OCI-LY3 (cell line): ENCODE data around the gene CRY1.

Experiments used
- H2AFZ ChIP-seq: fragments of 200-600, 300-600 bp; shearing (Covaris generic); 2 replicates; pipeline ENCODE4 v1.6.0; 2014; ENCODE audit warnings: antibody characterized with exemption, low read depth, low read length
- H3K27ac ChIP-seq: fragments of 200-600, 300-600 bp; sonication (generic); 2 replicates; pipeline ENCODE4 v1.5.1; 2014; ENCODE audit warnings: mild to moderate bottlenecking, low read length, moderate library complexity, mixed read lengths
- H3K27me3 ChIP-seq: fragments of 200-600, 300-600 bp; sonication (generic); 2 replicates; pipeline ENCODE4 v1.6.1; 2014; ENCODE audit warnings: low read depth, low read length, mixed read lengths
- H3K36me3 ChIP-seq: fragments of 200-600, 300-600 bp; sonication (generic); replicated peaks from 2 replicates; pipeline ENCODE3; 2014; ENCODE audit warnings: low read depth, low read length, mixed read lengths
- H3K4me1 ChIP-seq: fragments of 300-600, 200-600 bp; sonication (generic); 2 replicates; pipeline ENCODE4 v1.6.1; 2014; ENCODE audit warnings: low read length, mixed read lengths
- H3K4me2 ChIP-seq: fragments of 200-600, 300-600 bp; sonication (generic); 2 replicates; pipeline ENCODE4 v1.6.1; 2014; ENCODE audit warnings: low read length, mixed read lengths
- H3K4me3 ChIP-seq: fragments of 300-600, 200-600 bp; sonication (generic); 2 replicates; pipeline ENCODE4 v1.5.1; 2014; ENCODE audit warnings: antibody characterized with exemption, mild to moderate bottlenecking, low read length, moderate library complexity
- H3K79me2 ChIP-seq: fragments of 300-600, 200-600 bp; shearing (Covaris generic); 2 replicates; pipeline ENCODE4 v1.6.1; 2014; ENCODE audit warnings: mild to moderate bottlenecking, low read length, mixed read lengths
- H3K9ac ChIP-seq: fragments of 300-600, 200-600 bp; shearing (Covaris generic); 2 replicates; pipeline ENCODE4 v1.6.0; 2014; ENCODE audit warnings: mild to moderate bottlenecking, low read length, moderate library complexity
- H3K9me3 ChIP-seq: fragments of 200-600, 300-600 bp; shearing (Covaris generic); 2 replicates; pipeline ENCODE4 v1.6.1; 2014; ENCODE audit warnings: low read length, mixed read lengths; ENCODE audit not compliant: insufficient read depth
- H4K20me1 ChIP-seq: fragments of 200-600, 300-600 bp; sonication (generic); 2 replicates; pipeline ENCODE4 v1.6.1; 2016; ENCODE audit warnings: low read length, mixed read lengths; ENCODE audit not compliant: insufficient read depth
- EZH2phosphoT487 ChIP-seq: fragments of 200-600 bp; shearing (Covaris generic); IDR thresholded peaks from 2 replicates; pipeline ENCODE4 v1.6.1; 2018; ENCODE audit warnings: antibody characterized with exemption, mixed run types, low read depth
- TF ChIP-seq, protein P1 (sequence below): fragments of 200-600, 300-600 bp; sonication (generic); IDR thresholded peaks from 2 replicates; pipeline ENCODE4 v1.5.1; 2014; ENCODE audit warnings: antibody characterized with exemption, low read length, low read depth

Gene CRY1

DNA sequence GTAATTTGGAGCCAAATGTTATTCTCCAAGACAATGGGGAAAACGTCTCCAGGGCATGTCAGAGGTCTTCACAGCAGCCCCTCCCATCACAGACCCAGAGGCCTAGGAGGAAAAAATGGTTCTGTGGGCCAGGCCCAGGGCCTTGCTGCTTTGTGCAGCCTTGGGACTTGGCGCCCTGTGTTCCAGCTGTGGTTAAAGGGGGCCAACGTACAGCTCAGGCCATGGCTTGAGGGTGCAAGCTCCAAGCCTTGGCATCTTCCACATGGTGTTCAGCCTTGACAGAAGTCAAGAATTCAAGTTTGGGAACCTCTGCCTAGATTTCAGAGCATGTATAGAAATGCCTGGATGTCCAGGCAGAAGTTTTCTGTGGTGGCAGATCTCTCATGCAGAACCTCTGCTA is 3.2 kb upstream of the CRY1 start:
- Histone ChIP-seq H4K20me1 (no peaks in the 10 kb centered on the region), H3K4me2 (no peak overlapping the region), H3K27me3 (no peaks in the 10 kb centered on the region), H3K27ac (no peak overlapping the region), H3K79me2 (no peaks in the 10 kb centered on the region), H3K9ac (no peak overlapping the region), H2AFZ (no peak overlapping the region), H3K4me3 (no peak overlapping the region), H3K4me1 (no peaks in the 10 kb centered on the region), H3K36me3 (no peaks in the 10 kb centered on the region), H3K9me3 (no peaks in the 10 kb centered on the region)
- TF ChIP-seq EZH2phosphoT487 = no peak
- TF ChIP-seq, protein P1, sequence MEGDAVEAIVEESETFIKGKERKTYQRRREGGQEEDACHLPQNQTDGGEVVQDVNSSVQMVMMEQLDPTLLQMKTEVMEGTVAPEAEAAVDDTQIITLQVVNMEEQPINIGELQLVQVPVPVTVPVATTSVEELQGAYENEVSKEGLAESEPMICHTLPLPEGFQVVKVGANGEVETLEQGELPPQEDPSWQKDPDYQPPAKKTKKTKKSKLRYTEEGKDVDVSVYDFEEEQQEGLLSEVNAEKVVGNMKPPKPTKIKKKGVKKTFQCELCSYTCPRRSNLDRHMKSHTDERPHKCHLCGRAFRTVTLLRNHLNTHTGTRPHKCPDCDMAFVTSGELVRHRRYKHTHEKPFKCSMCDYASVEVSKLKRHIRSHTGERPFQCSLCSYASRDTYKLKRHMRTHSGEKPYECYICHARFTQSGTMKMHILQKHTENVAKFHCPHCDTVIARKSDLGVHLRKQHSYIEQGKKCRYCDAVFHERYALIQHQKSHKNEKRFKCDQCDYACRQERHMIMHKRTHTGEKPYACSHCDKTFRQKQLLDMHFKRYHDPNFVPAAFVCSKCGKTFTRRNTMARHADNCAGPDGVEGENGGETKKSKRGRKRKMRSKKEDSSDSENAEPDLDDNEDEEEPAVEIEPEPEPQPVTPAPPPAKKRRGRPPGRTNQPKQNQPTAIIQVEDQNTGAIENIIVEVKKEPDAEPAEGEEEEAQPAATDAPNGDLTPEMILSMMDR = no peak

DNA sequence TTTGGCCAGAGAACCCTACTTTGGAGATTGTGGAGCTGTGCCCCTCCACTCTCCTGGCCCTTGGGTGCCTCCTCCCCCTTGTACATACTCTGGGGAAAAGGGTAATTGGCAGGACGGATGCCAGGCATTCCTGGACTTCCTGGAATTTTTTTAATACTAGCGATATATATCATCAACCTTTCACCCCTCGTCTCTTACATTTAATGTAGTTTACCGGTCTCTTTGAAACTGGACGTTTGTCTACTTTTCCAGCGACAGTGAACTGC is 767 bp upstream of the CRY1 start:
- no peaks in the 10 kb centered on the region for H3K27me3 ChIP-seq
- no peaks in the 10 kb centered on the region for H3K79me2 ChIP-seq
- no peak overlapping the region for H3K4me2 ChIP-seq
- TF ChIP-seq, protein P1 = no peak
- no peak for TF ChIP-seq EZH2phosphoT487
- no peak overlapping the region for H3K4me3 ChIP-seq
- no peaks in the 10 kb centered on the region for H4K20me1 ChIP-seq
- H3K36me3 ChIP-seq = no peaks in the 10 kb centered on the region
- no peaks in the 10 kb centered on the region for H3K4me1 ChIP-seq
- no peaks in the 10 kb centered on the region for H3K9me3 ChIP-seq
- H3K9ac ChIP-seq = no peak overlapping the region
- H2AFZ ChIP-seq = no peak overlapping the region
- H3K27ac ChIP-seq = no peak overlapping the region

DNA sequence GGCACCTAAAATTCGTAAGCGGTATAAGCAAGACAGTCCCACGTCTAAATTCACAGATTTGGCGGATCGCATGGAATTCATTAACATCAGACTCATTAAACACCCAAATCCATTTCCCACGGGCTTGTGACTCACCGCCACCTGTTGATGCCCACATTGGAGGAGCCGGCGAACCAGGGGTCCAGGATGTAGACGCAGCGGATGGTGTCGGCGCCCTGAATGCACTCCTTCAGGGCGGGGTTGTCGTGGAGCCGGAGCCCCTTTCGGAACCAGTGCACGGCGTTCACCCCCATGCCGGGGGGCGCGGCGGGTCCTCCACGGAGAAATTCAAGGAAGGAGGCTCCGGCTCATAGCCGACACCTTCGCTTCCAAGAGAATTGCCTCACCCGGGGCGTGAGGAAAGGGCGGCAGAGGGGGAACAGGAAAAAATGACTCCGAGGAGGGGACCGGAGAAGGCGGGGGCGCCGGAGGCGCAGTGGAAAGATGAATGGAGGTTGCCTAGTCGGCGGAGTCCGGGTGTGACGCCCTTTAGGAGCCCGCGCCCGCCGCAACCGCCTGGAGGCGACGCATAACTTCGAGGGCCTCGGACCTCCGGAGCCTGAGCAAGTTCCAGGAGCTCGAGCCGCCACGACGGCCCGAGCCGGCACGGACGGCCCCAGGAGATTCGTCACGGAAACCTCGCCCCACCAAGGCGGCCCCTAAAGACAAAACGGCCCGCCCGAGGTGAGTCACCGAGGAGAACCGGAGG is 506 bp downstream of the CRY1 start:
- Histone ChIP-seq H3K9ac (no peak overlapping the region), H2AFZ (no peak overlapping the region), H4K20me1 (no peaks in the 10 kb centered on the region), H3K27me3 (peaks cover 7% of the 10 kb centered on the region; the same call in 1 of the 2 replicates), H3K27ac (no peak overlapping the region), H3K4me2 (no peak overlapping the region), H3K79me2 (no peaks in the 10 kb centered on the region), H3K9me3 (no peaks in the 10 kb centered on the region), H3K36me3 (no peaks in the 10 kb centered on the region), H3K4me3 (no peak overlapping the region), H3K4me1 (no peaks in the 10 kb centered on the region)
- no peak for TF ChIP-seq EZH2phosphoT487
- TF ChIP-seq, protein P1 = no peak

DNA sequence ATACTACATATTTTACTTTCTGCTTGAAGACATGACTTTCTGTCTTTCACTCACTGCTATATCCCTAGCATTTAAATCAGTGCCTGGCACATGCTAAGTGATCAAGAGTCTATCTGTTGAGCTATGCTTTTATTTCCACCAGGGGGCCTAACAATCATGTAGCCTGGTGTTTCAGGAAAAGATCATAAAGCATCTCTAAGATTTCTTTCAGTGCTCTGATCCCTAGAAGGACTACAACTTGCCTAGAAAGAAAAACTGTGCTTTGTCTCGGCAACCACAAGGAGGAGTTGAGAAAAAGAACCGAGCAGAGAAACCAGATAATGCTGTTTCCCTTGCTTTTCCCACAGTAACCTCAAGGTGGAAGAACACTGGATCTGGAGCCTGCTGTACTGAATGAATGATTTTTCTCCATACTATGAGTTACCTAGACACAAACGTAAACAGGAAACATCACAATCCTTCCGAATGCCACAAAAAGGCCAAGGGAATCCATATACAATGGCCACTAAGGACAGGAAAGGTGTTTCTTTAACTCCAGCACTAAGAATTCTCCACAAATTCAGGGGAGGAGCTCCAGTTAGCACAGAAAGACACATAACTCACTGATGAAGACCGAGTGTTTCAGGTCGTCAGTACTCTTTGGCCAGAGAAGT is 1.2 kb downstream of the CRY1 start:
- H3K79me2 ChIP-seq = no peaks in the 10 kb centered on the region
- no peaks in the 10 kb centered on the region for H3K36me3 ChIP-seq
- H3K4me3 ChIP-seq = no peak overlapping the region
- peaks cover 7% of the 10 kb centered on the region; the same call in 1 of the 2 replicates for H3K27me3 ChIP-seq
- no peaks in the 10 kb centered on the region for H3K4me1 ChIP-seq
- H3K4me2 ChIP-seq = no peak overlapping the region
- no peak overlapping the region; the same call in 1 of the 2 replicates for H2AFZ ChIP-seq
- no peaks in the 10 kb centered on the region for H4K20me1 ChIP-seq
- no peaks in the 10 kb centered on the region for H3K9me3 ChIP-seq
- H3K27ac ChIP-seq = no peak overlapping the region
- H3K9ac ChIP-seq = no peak overlapping the region
- TF ChIP-seq, protein P1 = peak; percentile 47
- TF ChIP-seq EZH2phosphoT487 = no peak
